Measurements from ENCODE around the gene FGGY.

The FGGY gene

GRCh38 chr1:59357645-59358320 is 60.9 kb downstream of the FGGY start:
- DNase-seq (no peak), ATAC-seq (replicated peaks) (no peak)
- no peak overlapping the region for H3K27ac Mint-ChIP-seq
- peaks cover 0 to 1% of the 10 kb centered on the region in 2 donors for H3K9me3 Mint-ChIP-seq
- H3K27me3 Mint-ChIP-seq: no peaks in the 10 kb centered on the region
- no peak overlapping the region for H3K4me3 Mint-ChIP-seq
- H3K36me3 Mint-ChIP-seq: peaks cover 7 to 11% of the 10 kb centered on the region in 2 donors
- peaks cover 14 to 26% of the 10 kb centered on the region in 2 donors for H3K4me1 Mint-ChIP-seq

GRCh38 chr1:59359325-59359724 is 62.4 kb downstream of the FGGY start:
- no peak for DNase-seq
- Mint-ChIP-seq H3K4me1 (peaks cover 11 to 16% of the 10 kb centered on the region in 2 donors), H3K9me3 (peaks cover 0 to 1% of the 10 kb centered on the region in 2 donors), H3K27ac (no peak overlapping the region), H3K4me3 (no peak overlapping the region), H3K27me3 (no peaks in the 10 kb centered on the region), H3K36me3 (peaks cover 14 to 18% of the 10 kb centered on the region in 2 donors)
- ATAC-seq (replicated peaks): no peak

GRCh38 chr1:59360170-59360569 is 63.3 kb downstream of the FGGY start:
- Mint-ChIP-seq H3K27ac (no peak overlapping the region), H3K4me3 (no peak overlapping the region), H3K4me1 (peaks cover 5 to 7% of the 10 kb centered on the region in 2 donors), H3K36me3 (peaks cover 21 to 22% of the 10 kb centered on the region in 2 donors), H3K27me3 (no peaks in the 10 kb centered on the region), H3K9me3 (peaks cover 0 to 1% of the 10 kb centered on the region in 2 donors)
- no peak for ATAC-seq (replicated peaks)
- DNase-seq: no peak

GRCh38 chr1:59360729-59361128 is 63.8 kb downstream of the FGGY start:
- Mint-ChIP-seq H3K4me1 (peaks cover 2% of the 10 kb centered on the region in 2 donors), H3K27me3 (no peaks in the 10 kb centered on the region), H3K36me3 (peaks cover 21 to 25% of the 10 kb centered on the region in 2 donors), H3K4me3 (no peak overlapping the region), H3K27ac (no peak overlapping the region), H3K9me3 (peaks cover 0 to 1% of the 10 kb centered on the region in 2 donors)
- ATAC-seq (replicated peaks) (no peak), DNase-seq (no peak)

GRCh38 chr1:59361766-59362165 is 64.9 kb downstream of the FGGY start:
- H3K36me3 Mint-ChIP-seq: peaks cover 23 to 30% of the 10 kb centered on the region in 2 donors
- ATAC-seq (replicated peaks) (no peak), DNase-seq (no peak)
- H3K27ac Mint-ChIP-seq: no peak overlapping the region
- H3K4me1 Mint-ChIP-seq: peaks cover 0 to 1% of the 10 kb centered on the region in 2 donors
- no peak overlapping the region for H3K4me3 Mint-ChIP-seq
- peaks cover 0 to 1% of the 10 kb centered on the region in 2 donors for H3K9me3 Mint-ChIP-seq
- no peaks in the 10 kb centered on the region for H3K27me3 Mint-ChIP-seq

GRCh38 chr1:59364037-59364436 is 67.1 kb downstream of the FGGY start:
- H3K4me3 Mint-ChIP-seq: no peak overlapping the region
- peaks cover 0 to 1% of the 10 kb centered on the region in 2 donors for H3K9me3 Mint-ChIP-seq
- ATAC-seq (replicated peaks) (no peak), DNase-seq (no peak)
- no peaks in the 10 kb centered on the region for H3K27me3 Mint-ChIP-seq
- peaks cover 26 to 38% of the 10 kb centered on the region in 2 donors for H3K36me3 Mint-ChIP-seq
- no peak overlapping the region for H3K27ac Mint-ChIP-seq
- no peaks in the 10 kb centered on the region for H3K4me1 Mint-ChIP-seq

- H3K4me1 Mint-ChIP-seq: no peaks in the 10 kb centered on the region
- H3K36me3 Mint-ChIP-seq: peaks cover 29 to 42% of the 10 kb centered on the region in 2 donors
Measured at GRCh38 chr1:59366346-59366745, 69.5 kb downstream of the FGGY start.

GRCh38 chr1:59367301-59368007 is 70.6 kb downstream of the FGGY start:
- Mint-ChIP-seq H3K27ac (no peak overlapping the region), H3K36me3 (peaks cover 23 to 36% of the 10 kb centered on the region in 2 donors), H3K27me3 (no peaks in the 10 kb centered on the region), H3K4me3 (no peak overlapping the region), H3K9me3 (peaks cover 1 to 4% of the 10 kb centered on the region in 2 donors), H3K4me1 (no peaks in the 10 kb centered on the region)
- DNase-seq (no peak), ATAC-seq (replicated peaks) (no peak)

More at GRCh38 chr1:59366346-59366745, 69.5 kb downstream of the FGGY start:
- Mint-ChIP-seq H3K27me3 (no peaks in the 10 kb centered on the region), H3K4me3 (no peak overlapping the region), H3K27ac (no peak overlapping the region), H3K9me3 (peaks cover 3 to 4% of the 10 kb centered on the region in 2 donors)
- DNase-seq: no peak
- ATAC-seq (replicated peaks): no peak

- no peak overlapping the region for H3K4me3 Mint-ChIP-seq
Measured at GRCh38 chr1:59368008-59368670, 71.2 kb downstream of the FGGY start.

GRCh38 chr1:59375321-59376220 is 78.7 kb downstream of the FGGY start:
- Mint-ChIP-seq H3K36me3 (peaks cover 15 to 25% of the 10 kb centered on the region in 2 donors), H3K4me3 (no peak overlapping the region), H3K4me1 (peaks cover 2 to 7% of the 10 kb centered on the region in 2 donors), H3K27ac (no peak overlapping the region), H3K9me3 (peaks cover 9 to 10% of the 10 kb centered on the region in 2 donors), H3K27me3 (no peaks in the 10 kb centered on the region)
- DNase-seq (no peak), ATAC-seq (replicated peaks) (no peak)

More at GRCh38 chr1:59368008-59368670, 71.2 kb downstream of the FGGY start:
- no peak for ATAC-seq (replicated peaks)
- Mint-ChIP-seq H3K27ac (no peak overlapping the region), H3K27me3 (no peaks in the 10 kb centered on the region), H3K9me3 (peaks cover 1 to 4% of the 10 kb centered on the region in 2 donors), H3K36me3 (peaks cover 22 to 36% of the 10 kb centered on the region in 2 donors), H3K4me1 (no peaks in the 10 kb centered on the region)
- no peak for DNase-seq

GRCh38 chr1:59377350-59377904 is 80.5 kb downstream of the FGGY start:
- H3K36me3 Mint-ChIP-seq: peaks cover 24 to 40% of the 10 kb centered on the region in 2 donors
- no peak overlapping the region for H3K4me3 Mint-ChIP-seq
- peaks cover 9 to 10% of the 10 kb centered on the region in 2 donors for H3K9me3 Mint-ChIP-seq
- peaks cover 2 to 7% of the 10 kb centered on the region in 2 donors for H3K4me1 Mint-ChIP-seq
- no peak for DNase-seq
- H3K27ac Mint-ChIP-seq: no peak overlapping the region
- no peaks in the 10 kb centered on the region for H3K27me3 Mint-ChIP-seq
- no peak for ATAC-seq (replicated peaks)

- H3K36me3 Mint-ChIP-seq: peaks cover 28 to 47% of the 10 kb centered on the region in 2 donors
- H3K27me3 Mint-ChIP-seq: no peaks in the 10 kb centered on the region
- no peak overlapping the region for H3K4me3 Mint-ChIP-seq
- no peak overlapping the region for H3K27ac Mint-ChIP-seq
- DNase-seq (no peak), ATAC-seq (replicated peaks) (no peak)
- H3K4me1 Mint-ChIP-seq: peaks cover 2 to 10% of the 10 kb centered on the region in 2 donors
- H3K9me3 Mint-ChIP-seq: peaks cover 9 to 10% of the 10 kb centered on the region in 2 donors
Measured at GRCh38 chr1:59378621-59379370, 81.9 kb downstream of the FGGY start.

- H3K4me3 Mint-ChIP-seq: no peak overlapping the region
- no peak for DNase-seq
- H3K36me3 Mint-ChIP-seq: peaks cover 29 to 52% of the 10 kb centered on the region in 2 donors
- H3K9me3 Mint-ChIP-seq: peaks cover 9 to 10% of the 10 kb centered on the region in 2 donors
- no peaks in the 10 kb centered on the region for H3K27me3 Mint-ChIP-seq
- no peak overlapping the region for H3K27ac Mint-ChIP-seq
- peaks cover 5 to 15% of the 10 kb centered on the region in 2 donors for H3K4me1 Mint-ChIP-seq
- ATAC-seq (replicated peaks): no peak
Measured at GRCh38 chr1:59379371-59379728, 82.5 kb downstream of the FGGY start.

All from stimulated activated naive B cell treated with anti-CD40 and anti-IgM and Interleukin-4, amounts not matched to agents 10 μg/mL and 1 μg/mL and 100 μg/mL, for 72 hours (primary cell).